CD4-positive, alpha-beta memory T cell (primary cell): ENCODE results near the gene CNTN1. TPM values are rescaled to one million over a fixed set of nuclear protein-coding genes. Genes with fewer than 3 reads are reported as not detected.

Experiments used
- CTCF ChIA-PET: fragments of 350-600 bp; sonication (Branson Sonifier 250); formaldehyde crosslinking; loops from one replicate; lab custom pipeline; 2021; ENCODE audit warnings: inconsistent platforms; ENCODE audit not compliant: partially characterized antibody; lab: Charles Lee
- POLR2A ChIA-PET: fragments of 350-600 bp; sonication (Branson Sonifier 250); formaldehyde crosslinking; loops from one replicate; lab custom pipeline; 2021; ENCODE audit not compliant: partially characterized antibody; lab: Charles Lee
- DNase-seq, 5 donors: peaks; one replicate each; pipeline versions ENCODE4 v3.0.0 to v3.0.0-alpha.2; 2020 to 2022; ENCODE audit warnings: mixed read lengths in 1 of 5
- H3K27ac ChIP-seq: one replicate; pipeline ENCODE4 v1.7.0; 2013; ENCODE audit warnings: low read depth, low read length
- H3K27me3 ChIP-seq: 2 replicates; pipeline ENCODE4 v1.7.0; 2013; ENCODE audit warnings: mild to moderate bottlenecking, low read length, moderate library complexity; ENCODE audit not compliant: insufficient read depth
- H3K36me3 ChIP-seq: 2 replicates; pipeline ENCODE4 v1.7.0; 2013; ENCODE audit warnings: mild to moderate bottlenecking, low read length, moderate library complexity; ENCODE audit not compliant: insufficient read depth
- H3K4me1 ChIP-seq: 2 replicates; pipeline ENCODE4 v1.7.0; 2013; ENCODE audit warnings: mild to moderate bottlenecking, low read length, moderate library complexity; ENCODE audit not compliant: insufficient read depth
- H3K4me3 ChIP-seq, 2 donors: one replicate each; pipeline ENCODE4 v1.7.0; 2013; ENCODE audit warnings: low read length in 2 of 2, mild to moderate bottlenecking in 1 of 2
- H3K9me3 ChIP-seq, 2 donors: one replicate each; pipeline ENCODE4 v1.7.0; 2013; ENCODE audit warnings: low read length in 2 of 2, control low read depth in 1 of 2; ENCODE audit not compliant: control insufficient read depth in 1 of 2
- H3K27ac Mint-ChIP-seq, 7 donors: one replicate each; pipeline ENCODE4 v1.8.0; 2020 to 2021; ENCODE audit warnings: mixed read lengths in 7 of 7, mild to moderate bottlenecking in 6 of 7, inconsistent platforms in 3 of 7, moderate library complexity in 3 of 7
- H3K27me3 Mint-ChIP-seq, 2 donors: one replicate each; pipeline ENCODE4 v1.8.0; 2020 to 2021; ENCODE audit warnings: mixed read lengths in 2 of 2
- H3K36me3 Mint-ChIP-seq, 2 donors: one replicate each; pipeline ENCODE4 v1.8.0; 2020 to 2021; ENCODE audit warnings: mixed read lengths in 2 of 2, inconsistent platforms in 1 of 2, mild to moderate bottlenecking in 1 of 2
- H3K4me1 Mint-ChIP-seq, 4 donors: one replicate each; pipeline ENCODE4 v1.8.0; 2020 to 2021; ENCODE audit warnings: mixed read lengths in 4 of 4, mild to moderate bottlenecking in 1 of 4
- H3K4me3 Mint-ChIP-seq, 8 donors: one replicate each; pipeline ENCODE4 v1.8.0; 2020 to 2021; ENCODE audit warnings: mixed read lengths in 8 of 8, mild to moderate bottlenecking in 7 of 8, moderate library complexity in 6 of 8, inconsistent platforms in 3 of 8
- H3K9me3 Mint-ChIP-seq, 8 donors: one replicate each; pipeline ENCODE4 v1.8.0; 2020 to 2021; ENCODE audit warnings: mixed read lengths in 8 of 8, mild to moderate bottlenecking in 5 of 8, inconsistent platforms in 3 of 8, moderate library complexity in 1 of 8
- intact Hi-C: fragments of 100-400 bp; cut with micrococcal nuclease; formaldehyde crosslinking; loops from one replicate; pipeline ENCODE4 v1.15.1; 2023
- polyA plus RNA-seq, 2 donors: library from polyadenylated mRNA; unstranded; fragments of 300-500 nt; fragmentation: Illumina TruSeq; gene quantifications; one replicate each; pipeline ENCODE4 v1.2.3, GENCODE V29; 2021
- total RNA-seq, 2 experiments: library from RNA; stranded (reverse); gene quantifications; one replicate each; pipeline ENCODE4 v1.2.3, GENCODE V29; 2021

The CNTN1 gene
- total and polyA plus RNA-seq, 4 experiments from 2014 or later = not detected

- H3K36me3 Mint-ChIP-seq = no peaks in the 10 kb centered on the region
- no peak for DNase-seq
- H3K27ac ChIP-seq = no peak overlapping the region
- no peaks in the 10 kb centered on the region for H3K27me3 ChIP-seq
- no peaks in the 10 kb centered on the region for H3K9me3 ChIP-seq
- H3K9me3 Mint-ChIP-seq = no peaks in the 10 kb centered on the region
- H3K4me3 ChIP-seq = no peak overlapping the region
- CTCF ChIA-PET = interaction anchor here (0.9 kb wide), 1 partner anchor 11 kb away, joined by 3 read pairs; no protein-coding TSS in a partner anchor
- no peak overlapping the region for H3K4me3 Mint-ChIP-seq
- intact Hi-C loops = no loop called here
- no peaks in the 10 kb centered on the region for H3K27me3 Mint-ChIP-seq
- POLR2A ChIA-PET = no interaction called here
- H3K4me1 Mint-ChIP-seq = no peaks in the 10 kb centered on the region
- no peak overlapping the region for H3K27ac Mint-ChIP-seq
- no peaks in the 10 kb centered on the region for H3K36me3 ChIP-seq
- no peaks in the 10 kb centered on the region for H3K4me1 ChIP-seq
These were observed 265.2 kb downstream of the CNTN1 start for GRCh38 chr12:40957417-40957816.

- Mint-ChIP-seq H3K4me3 (no peak overlapping the region), H3K27me3 (no peaks in the 10 kb centered on the region), H3K4me1 (no peaks in the 10 kb centered on the region), H3K9me3 (no peaks in the 10 kb centered on the region), H3K36me3 (no peaks in the 10 kb centered on the region), H3K27ac (no peak overlapping the region)
- H3K9me3 ChIP-seq = no peaks in the 10 kb centered on the region
- H3K27ac ChIP-seq = no peak overlapping the region
- POLR2A ChIA-PET = no interaction called here
- DNase-seq = no peak
- H3K4me3 ChIP-seq = no peak overlapping the region
- H3K4me1 ChIP-seq = no peaks in the 10 kb centered on the region
- H3K36me3 ChIP-seq = no peaks in the 10 kb centered on the region
- no peaks in the 10 kb centered on the region for H3K27me3 ChIP-seq
- CTCF ChIA-PET = no interaction called here
- intact Hi-C loops = no loop called here
These were observed 266.8 kb downstream of the CNTN1 start for GRCh38 chr12:40959041-40959440.

- POLR2A ChIA-PET = no interaction called here
These were observed 271.5 kb downstream of the CNTN1 start for GRCh38 chr12:40963751-40964150.

GRCh38 chr12:40969796-40970195 lies 277.6 kb downstream of the CNTN1 start:
- Mint-ChIP-seq H3K4me1 (no peaks in the 10 kb centered on the region), H3K36me3 (no peaks in the 10 kb centered on the region), H3K27ac (no peak overlapping the region), H3K9me3 (no peaks in the 10 kb centered on the region), H3K27me3 (no peaks in the 10 kb centered on the region), H3K4me3 (no peak overlapping the region)
- no peaks in the 10 kb centered on the region for H3K9me3 ChIP-seq
- no peak for DNase-seq
- POLR2A ChIA-PET = no interaction called here
- no peaks in the 10 kb centered on the region for H3K4me1 ChIP-seq
- CTCF ChIA-PET = no interaction called here
- no peaks in the 10 kb centered on the region for H3K36me3 ChIP-seq
- H3K27ac ChIP-seq = no peak overlapping the region
- H3K4me3 ChIP-seq = no peak overlapping the region
- no peaks in the 10 kb centered on the region for H3K27me3 ChIP-seq
- intact Hi-C loops = no loop called here

More at GRCh38 chr12:40963751-40964150, 271.5 kb downstream of the CNTN1 start:
- Histone ChIP-seq H3K27me3 (no peaks in the 10 kb centered on the region), H3K36me3 (no peaks in the 10 kb centered on the region), H3K4me3 (no peak overlapping the region), H3K27ac (no peak overlapping the region), H3K4me1 (no peaks in the 10 kb centered on the region), H3K9me3 (no peaks in the 10 kb centered on the region)
- H3K9me3 Mint-ChIP-seq = no peaks in the 10 kb centered on the region
- intact Hi-C loops = no loop called here
- H3K4me3 Mint-ChIP-seq = no peak overlapping the region
- H3K36me3 Mint-ChIP-seq = no peaks in the 10 kb centered on the region
- H3K27ac Mint-ChIP-seq = no peak overlapping the region
- H3K4me1 Mint-ChIP-seq = no peaks in the 10 kb centered on the region
- DNase-seq = no peak
- CTCF ChIA-PET = no interaction called here
- no peaks in the 10 kb centered on the region for H3K27me3 Mint-ChIP-seq

GRCh38 chr12:40970320-40970907 lies 278.2 kb downstream of the CNTN1 start:
- Histone ChIP-seq H3K4me3 (no peak overlapping the region), H3K4me1 (no peaks in the 10 kb centered on the region), H3K27me3 (no peaks in the 10 kb centered on the region), H3K36me3 (no peaks in the 10 kb centered on the region), H3K9me3 (no peaks in the 10 kb centered on the region), H3K27ac (no peak overlapping the region)
- Mint-ChIP-seq H3K36me3 (no peaks in the 10 kb centered on the region), H3K27ac (no peak overlapping the region), H3K4me1 (no peaks in the 10 kb centered on the region), H3K27me3 (no peaks in the 10 kb centered on the region), H3K9me3 (no peaks in the 10 kb centered on the region), H3K4me3 (no peak overlapping the region)
- intact Hi-C loops = no loop called here
- ChIA-PET CTCF (no interaction called here), POLR2A (no interaction called here)
- no peak for DNase-seq

- intact Hi-C loops = no loop called here
- no peaks in the 10 kb centered on the region for H3K4me1 Mint-ChIP-seq
- H3K4me3 Mint-ChIP-seq = no peak overlapping the region
- H3K27me3 Mint-ChIP-seq = no peaks in the 10 kb centered on the region
- no peak for DNase-seq
- no peaks in the 10 kb centered on the region for H3K9me3 ChIP-seq
- no peak overlapping the region for H3K4me3 ChIP-seq
- no peak overlapping the region for H3K27ac Mint-ChIP-seq
- H3K9me3 Mint-ChIP-seq = no peaks in the 10 kb centered on the region
- H3K4me1 ChIP-seq = no peaks in the 10 kb centered on the region
- H3K36me3 ChIP-seq = no peaks in the 10 kb centered on the region
- POLR2A ChIA-PET = no interaction called here
- H3K27me3 ChIP-seq = no peaks in the 10 kb centered on the region
- H3K27ac ChIP-seq = no peak overlapping the region
- CTCF ChIA-PET = no interaction called here
- H3K36me3 Mint-ChIP-seq = no peaks in the 10 kb centered on the region
These were observed 279.7 kb downstream of the CNTN1 start for GRCh38 chr12:40971911-40972310.

GRCh38 chr12:40976546-40976945 lies 284.3 kb downstream of the CNTN1 start:
- ChIA-PET CTCF (no interaction called here), POLR2A (no interaction called here)
- no peaks in the 10 kb centered on the region for H3K27me3 Mint-ChIP-seq
- no peaks in the 10 kb centered on the region for H3K4me1 Mint-ChIP-seq
- intact Hi-C loops = no loop called here
- DNase-seq = no peak
- H3K4me3 ChIP-seq = no peak overlapping the region
- H3K36me3 ChIP-seq = no peaks in the 10 kb centered on the region
- H3K36me3 Mint-ChIP-seq = no peaks in the 10 kb centered on the region
- H3K27me3 ChIP-seq = no peaks in the 10 kb centered on the region
- no peak overlapping the region for H3K4me3 Mint-ChIP-seq
- H3K27ac ChIP-seq = no peak overlapping the region
- H3K9me3 ChIP-seq = no peaks in the 10 kb centered on the region
- peaks cover 0 to 2% (median 0%) of the 10 kb centered on the region in 8 donors for H3K9me3 Mint-ChIP-seq
- no peaks in the 10 kb centered on the region for H3K4me1 ChIP-seq
- no peak overlapping the region for H3K27ac Mint-ChIP-seq
